ENCODE measurements around the gene OR1D5.
A peak's percentile ranks its signal among the peaks of the same experiment; 100 is the strongest.
"Not testable (repeated sequence)": the region's sequence is repeated elsewhere in the genome, so short reads cannot be mapped to it uniquely, and the experiment has no call there.

OR1D5 gene

GRCh38 chr17:3063507-3063906, at the start of gene OR1D5:
OR1D5 (minus strand) TSS chr17:3063607; CDS start chr17:3063607, 0 bp downstream.
- H3K4me1 ChIP-seq = peaks cover 0 to 11% (median 5%) of the 10 kb centered on the region in 10 experiments; a peak in 6 of 20 replicates
- not testable (repeated sequence) for H3K9ac ChIP-seq; H3K36me3 ChIP-seq; H3K4me2 ChIP-seq; H3K4me3 ChIP-seq; H4K20me1 ChIP-seq; H3K27me3 ChIP-seq; H3K9me3 ChIP-seq (replicated peaks in 1 of 11)
- peak within 1 kb of the TSS in 7 of 11 experiments; percentile 41 to 69 (median 62); a peak in 14 of 22 replicates for H3K27ac ChIP-seq

- Histone ChIP-seq H3K9me3 (replicated peaks in 1 of 11) (peaks cover 19 to 49% (median 27%) of the 10 kb centered on the region in 11 experiments), H3K4me2 (no peak within 1 kb of the TSS), H3K9ac (no peak within 1 kb of the TSS), H3K4me3 (no peak within 1 kb of the TSS), H4K20me1 (no peaks in the 10 kb centered on the region), H3K36me3 (no peaks in the 10 kb centered on the region), H3K27me3 (no peaks in the 10 kb centered on the region), H3K27ac (no peak within 1 kb of the TSS), H3K4me1 (peaks cover 0 to 24% (median 0%) of the 10 kb centered on the region in 10 experiments; a peak in 7 of 20 replicates)
- TF ChIP-seq Cebpa-rat (IDR thresholded peaks at IDR 0.05) = no peak
Observed at GRCh38 chr17:3104322-3104721, 40.9 kb upstream of the OR1D5 start, which contains the start of gene OR1D2. OR1D2 (minus strand) TSS chr17:3104422; CDS start chr17:3092996, 11,426 bp downstream.

GRCh38 chr17:3073850-3074249, 10.4 kb upstream of the OR1D5 start:
- H3K27ac ChIP-seq, H3K27me3 ChIP-seq, H3K4me3 ChIP-seq, H3K4me2 ChIP-seq, H3K36me3 ChIP-seq, H3K4me1 ChIP-seq, H4K20me1 ChIP-seq, H3K9ac ChIP-seq: not testable (repeated sequence)
- peaks cover 2 to 17% (median 8%) of the 10 kb centered on the region in 11 experiments; a peak in 19 of 22 replicates for H3K9me3 ChIP-seq (replicated peaks in 1 of 11)

GRCh38 chr17:3065192-3065591, 1.8 kb upstream of the OR1D5 start:
- Histone ChIP-seq H3K27ac (peak overlapping the region in 7 of 11 experiments; percentile 67 to 82 (median 77); a peak in 16 of 22 replicates), H3K9ac (peak overlapping the region in 2 of 11 experiments; percentile 54 to 61; a peak in 2 of 22 replicates)
- H3K4me2 ChIP-seq = not testable (repeated sequence)

GRCh38 chr17:3062824-3063377, 506 bp downstream of the OR1D5 start:
- H3K27ac ChIP-seq = peak overlapping the region in 7 of 11 experiments; percentile 33 to 69 (median 61); a peak in 12 of 22 replicates
- H3K36me3 ChIP-seq, H3K9ac ChIP-seq: not testable (repeated sequence)

More at GRCh38 chr17:3065192-3065591, 1.8 kb upstream of the OR1D5 start:
- H3K9me3 ChIP-seq (replicated peaks in 1 of 11); H3K27me3 ChIP-seq; H3K36me3 ChIP-seq; H3K4me3 ChIP-seq; H4K20me1 ChIP-seq: not testable (repeated sequence)
- peak in 7 of 11 experiments; percentile 35 to 88 (median 62); a peak in 9 of 22 replicates for TF ChIP-seq Cebpa-rat (IDR thresholded peaks at IDR 0.05)
- H3K4me1 ChIP-seq = peaks cover 0 to 11% (median 5%) of the 10 kb centered on the region in 10 experiments; a peak in 5 of 20 replicates

GRCh38 chr17:3054868-3055267, 8.5 kb downstream of the OR1D5 start:
- H3K4me2 ChIP-seq; H3K36me3 ChIP-seq; H3K27ac ChIP-seq; H3K4me1 ChIP-seq; H3K9me3 ChIP-seq (replicated peaks in 1 of 11); H3K27me3 ChIP-seq; H4K20me1 ChIP-seq; H3K4me3 ChIP-seq; H3K9ac ChIP-seq: not testable (repeated sequence)

More at GRCh38 chr17:3062824-3063377, 506 bp downstream of the OR1D5 start:
- not testable (repeated sequence) for H4K20me1 ChIP-seq; H3K9me3 ChIP-seq (replicated peaks in 1 of 11); H3K4me2 ChIP-seq; H3K4me3 ChIP-seq; H3K27me3 ChIP-seq
- peaks cover 0 to 11% (median 5%) of the 10 kb centered on the region in 10 experiments; a peak in 6 of 20 replicates for H3K4me1 ChIP-seq

- peaks cover 0 to 4% (median under 1%) of the 10 kb centered on the region in 11 experiments; a peak in 8 of 22 replicates for H3K9me3 ChIP-seq (replicated peaks in 1 of 11)
- H3K9ac ChIP-seq = peak overlapping the region in 1 of 11 experiments; percentile 77; a peak in 2 of 22 replicates
- H3K4me2 ChIP-seq = peak overlapping the region; percentile 83 to 95 (median 91); a peak in 21 of 22 replicates
- no peaks in the 10 kb centered on the region for H4K20me1 ChIP-seq
- TF ChIP-seq Cebpa-rat (IDR thresholded peaks at IDR 0.05) = no peak
- H3K27ac ChIP-seq = peak overlapping the region in 7 of 11 experiments; percentile 25 to 88 (median 82); a peak in 12 of 22 replicates
- no peaks in the 10 kb centered on the region for H3K36me3 ChIP-seq
- H3K4me1 ChIP-seq = peaks cover 7 to 23% (median 13%) of the 10 kb centered on the region in 10 experiments; a peak in 19 of 20 replicates
- peak overlapping the region in 9 of 10 experiments; percentile 64 to 72 (median 69); a peak in 10 of 20 replicates for H3K4me3 ChIP-seq
- no peaks in the 10 kb centered on the region for H3K27me3 ChIP-seq
Observed at GRCh38 chr17:3049705-3050295, 13.6 kb downstream of the OR1D5 start.

GRCh38 chr17:3048727-3049471, 14.5 kb downstream of the OR1D5 start:
- peak overlapping the region; percentile 52 to 88 (median 79); a peak in 21 of 22 replicates for H3K27ac ChIP-seq
- peak overlapping the region; percentile 64 to 72 (median 68) for H3K4me3 ChIP-seq
- H3K4me2 ChIP-seq = peak overlapping the region; percentile 83 to 95 (median 91)

GRCh38 chr17:3046753-3047152, 16.7 kb downstream of the OR1D5 start:
- no peak overlapping the region for H3K4me2 ChIP-seq
- peaks cover 10 to 23% (median 17%) of the 10 kb centered on the region in 11 experiments; a peak in 21 of 22 replicates for H3K9me3 ChIP-seq (replicated peaks in 1 of 11)
- no peak overlapping the region for H3K4me3 ChIP-seq
- no peaks in the 10 kb centered on the region for H4K20me1 ChIP-seq
- H3K27ac ChIP-seq = no peak overlapping the region
- H3K4me1 ChIP-seq = peaks cover 7 to 23% (median 13%) of the 10 kb centered on the region in 10 experiments; a peak in 19 of 20 replicates
- H3K36me3 ChIP-seq = no peaks in the 10 kb centered on the region; a peak in 1 of 22 replicates
- no peak for TF ChIP-seq Cebpa-rat (IDR thresholded peaks at IDR 0.05)
- no peaks in the 10 kb centered on the region for H3K27me3 ChIP-seq
- no peak overlapping the region for H3K9ac ChIP-seq

More at GRCh38 chr17:3048727-3049471, 14.5 kb downstream of the OR1D5 start:
- Histone ChIP-seq H3K27me3 (no peaks in the 10 kb centered on the region), H4K20me1 (no peaks in the 10 kb centered on the region), H3K9ac (peak overlapping the region; percentile 72 to 84 (median 77)), H3K9me3 (replicated peaks in 1 of 11) (peaks cover 4 to 13% (median 9%) of the 10 kb centered on the region in 11 experiments; a peak in 21 of 22 replicates), H3K36me3 (no peaks in the 10 kb centered on the region; a peak in 1 of 22 replicates), H3K4me1 (peaks cover 7 to 23% (median 13%) of the 10 kb centered on the region in 10 experiments; a peak in 19 of 20 replicates)
- no peak for TF ChIP-seq Cebpa-rat (IDR thresholded peaks at IDR 0.05)

Measured in BLaER1 treated with 17β-estradiol and CSF1 and Interleukin-3, amounts not matched to agents 10 nM and 100 nM (cell line).